HG02884 (cell line): Measurements from ENCODE around the gene CDH4.

Source experiments
- ATAC-seq: cut with Tn5 transposase; IDR thresholded peaks from one replicate; pipeline ENCODE4 v1.9.1; 2021; ENCODE audit warnings: mild to moderate bottlenecking, moderate library complexity; ENCODE audit not compliant: unreplicated experiment

The CDH4 gene

DNA sequence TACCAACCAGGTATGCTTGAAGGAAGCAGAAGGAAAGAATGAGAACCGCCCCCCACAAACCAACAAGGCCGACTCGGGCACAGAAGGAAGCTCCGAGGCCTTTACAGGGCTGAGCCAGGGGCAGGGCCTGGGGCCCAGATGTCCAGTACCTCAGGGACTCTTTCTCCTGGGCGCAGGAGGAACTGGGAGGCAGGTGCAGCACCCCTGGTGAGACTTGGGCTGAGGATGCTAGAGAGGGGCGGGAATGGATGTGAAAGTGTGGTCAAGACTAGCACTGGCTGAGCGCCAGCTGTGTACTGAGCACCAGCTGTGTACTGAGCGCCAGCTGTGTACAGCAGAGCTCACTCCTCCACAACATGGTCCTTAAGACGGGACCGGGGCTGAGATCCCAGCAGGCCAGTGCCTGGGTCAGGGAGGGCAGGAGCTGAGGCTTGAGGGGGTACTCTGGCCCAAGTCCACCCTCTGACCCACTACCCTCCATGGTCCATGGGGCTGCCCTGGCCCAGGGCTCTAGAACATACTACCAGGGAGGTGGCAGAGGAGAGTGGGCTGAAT lies 444.2 kb downstream of the CDH4 start:
- ATAC-seq = no peak

DNA sequence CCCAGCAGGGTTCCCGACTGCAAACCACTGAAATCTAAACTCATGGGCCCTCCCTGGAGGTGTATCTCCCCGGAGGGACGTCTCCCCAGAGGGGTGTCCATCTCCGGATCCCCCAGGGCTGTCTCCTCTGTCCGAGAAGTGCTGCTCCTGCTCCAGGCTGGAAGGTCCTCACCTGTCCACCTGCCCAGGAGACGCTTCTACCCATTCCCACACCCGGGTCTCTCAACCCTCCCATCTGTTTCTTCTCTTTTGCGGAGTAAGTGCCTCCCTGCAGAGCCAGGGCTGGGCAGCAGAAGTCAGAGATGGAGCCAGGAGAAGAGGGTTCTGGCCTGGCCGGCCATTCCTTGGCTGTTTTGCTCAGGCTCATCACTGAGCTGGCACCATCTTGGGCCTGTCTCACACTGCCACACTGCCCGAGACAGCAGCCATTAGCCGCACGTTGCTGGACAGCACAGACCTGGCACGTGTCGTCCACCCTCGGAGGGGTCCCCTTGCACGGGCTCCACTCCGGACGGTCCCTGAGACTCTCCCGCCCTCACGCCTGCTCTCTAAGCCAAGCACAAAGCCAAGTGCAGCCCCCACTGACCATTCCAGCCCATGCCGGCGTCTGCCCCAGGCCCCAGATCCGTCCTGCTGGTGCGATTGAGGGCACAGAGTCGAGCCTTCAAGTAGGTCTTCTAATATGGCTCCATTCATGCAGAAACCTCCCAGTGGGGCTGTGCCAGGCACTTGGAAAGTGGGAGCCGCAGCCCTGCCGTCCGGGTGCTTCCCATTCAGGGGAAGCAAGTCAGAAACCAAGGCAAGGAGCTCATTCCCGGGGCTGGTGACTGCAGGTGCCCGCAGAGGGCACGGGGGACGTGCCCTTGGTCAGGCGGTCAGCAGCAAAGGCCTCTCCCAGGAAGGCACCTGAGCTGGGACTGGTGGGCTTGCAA lies 445.9 kb downstream of the CDH4 start:
- ATAC-seq = no peak

DNA sequence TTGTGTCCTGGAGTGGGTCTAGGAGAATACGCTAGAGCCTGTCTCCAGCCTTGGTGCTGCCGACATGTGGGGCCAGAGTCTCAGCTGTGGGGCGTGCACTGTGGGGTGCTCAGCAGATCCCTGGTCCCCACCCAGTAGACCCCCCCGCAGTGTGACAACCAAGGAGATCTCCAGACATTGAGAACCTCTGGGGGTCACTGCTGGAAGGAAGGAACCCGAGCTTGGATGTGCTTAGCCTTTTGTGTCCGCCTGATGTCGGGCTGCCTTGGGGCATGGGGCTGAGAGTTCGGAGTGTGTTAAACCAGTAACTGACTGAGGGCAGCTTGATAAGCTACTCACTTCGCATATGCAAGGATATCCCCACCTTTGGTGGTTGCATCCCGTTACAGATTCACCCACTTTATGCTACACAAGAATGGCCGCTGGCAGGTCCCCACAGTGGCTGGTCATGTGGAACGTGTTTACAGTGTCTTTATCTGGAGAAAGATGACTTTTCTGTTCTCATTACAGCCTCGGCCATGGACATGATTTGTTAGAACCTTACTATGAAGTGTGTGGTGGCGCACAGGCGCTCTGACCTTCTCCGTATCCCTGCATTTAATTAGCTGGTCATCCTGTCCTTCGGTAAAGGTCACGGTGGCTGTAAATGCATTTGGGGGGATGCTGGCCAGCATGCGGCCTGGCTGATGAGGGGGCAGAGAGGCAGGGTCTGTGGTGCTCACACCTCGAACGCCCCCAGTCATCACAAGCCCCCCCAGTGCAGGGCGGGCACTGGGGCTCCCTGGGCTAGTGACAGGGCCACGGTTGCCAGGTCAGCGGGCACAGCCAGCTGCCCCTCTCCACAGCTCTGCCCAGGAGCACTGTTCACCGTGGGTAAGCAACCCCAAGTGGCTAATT lies 446.8 kb downstream of the CDH4 start:
- ATAC-seq = no peak

DNA sequence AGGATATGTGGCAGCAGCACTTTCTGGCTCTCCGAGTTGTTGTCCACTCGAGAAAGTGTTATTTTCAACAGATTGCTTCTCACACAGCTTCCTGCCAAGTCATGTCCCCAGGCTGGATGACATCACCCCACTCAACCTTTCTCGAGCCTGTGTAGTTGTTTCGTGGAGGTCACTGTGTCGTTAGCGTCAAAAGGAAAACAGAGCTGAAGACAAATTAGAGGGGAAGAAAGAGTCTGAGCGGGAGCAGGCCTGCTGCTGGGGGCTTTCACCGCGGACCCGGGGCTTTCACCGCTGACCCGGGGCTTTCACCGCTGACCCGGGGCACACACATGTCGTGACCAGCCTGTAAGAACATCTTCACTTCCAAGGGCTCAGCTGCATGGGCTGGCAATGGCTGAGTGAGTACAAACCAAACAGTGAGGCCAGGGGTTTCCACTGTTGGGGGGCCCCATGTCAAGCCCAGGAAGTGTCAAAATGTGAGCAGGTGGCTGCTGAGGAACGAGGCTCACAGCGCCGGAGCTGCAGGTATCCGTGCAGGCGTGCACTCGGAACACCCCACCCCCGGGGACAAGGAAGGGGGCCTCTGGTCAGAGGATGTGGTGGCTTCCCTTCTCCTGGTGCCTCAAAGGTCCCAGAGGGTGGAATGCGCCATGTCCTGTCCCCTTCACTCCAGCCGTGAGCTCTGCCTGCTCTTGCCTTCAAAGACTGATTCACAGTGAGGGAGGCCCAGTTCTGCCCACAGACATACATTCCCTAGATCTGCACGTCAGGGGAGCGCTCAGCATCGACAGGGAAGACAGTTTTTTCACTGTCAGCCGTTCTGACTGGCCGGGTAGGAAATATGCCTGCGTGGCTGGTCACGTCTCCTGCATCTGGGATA lies 447.7 kb downstream of the CDH4 start:
- no peak for ATAC-seq

DNA sequence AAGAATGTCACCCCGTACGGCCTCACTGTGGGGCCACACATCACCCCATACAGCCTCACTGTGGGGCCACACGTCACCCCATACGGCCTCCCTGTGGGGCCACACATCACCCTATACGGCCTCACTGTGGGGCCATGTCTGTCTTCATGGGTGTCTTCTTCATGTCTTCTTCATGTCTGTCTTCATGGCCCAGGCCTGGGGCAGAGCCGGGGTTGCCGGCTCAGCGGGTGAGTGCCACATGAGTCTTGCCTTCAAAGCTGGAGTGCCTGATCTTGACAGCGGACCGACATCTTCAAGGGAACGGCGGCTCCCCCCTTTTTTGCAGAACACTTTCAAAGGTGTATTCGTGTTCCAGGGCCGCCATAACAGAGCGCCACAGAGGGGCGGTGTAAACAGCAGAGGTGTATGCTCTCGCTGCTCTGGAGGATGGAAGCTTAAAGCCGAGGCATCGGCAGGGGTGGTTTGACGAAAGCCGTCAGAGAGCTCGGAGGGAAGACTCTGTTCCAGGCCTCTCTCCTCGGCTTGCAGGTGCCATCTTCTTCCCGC lies 448.6 kb downstream of the CDH4 start:
- ATAC-seq = no peak

DNA sequence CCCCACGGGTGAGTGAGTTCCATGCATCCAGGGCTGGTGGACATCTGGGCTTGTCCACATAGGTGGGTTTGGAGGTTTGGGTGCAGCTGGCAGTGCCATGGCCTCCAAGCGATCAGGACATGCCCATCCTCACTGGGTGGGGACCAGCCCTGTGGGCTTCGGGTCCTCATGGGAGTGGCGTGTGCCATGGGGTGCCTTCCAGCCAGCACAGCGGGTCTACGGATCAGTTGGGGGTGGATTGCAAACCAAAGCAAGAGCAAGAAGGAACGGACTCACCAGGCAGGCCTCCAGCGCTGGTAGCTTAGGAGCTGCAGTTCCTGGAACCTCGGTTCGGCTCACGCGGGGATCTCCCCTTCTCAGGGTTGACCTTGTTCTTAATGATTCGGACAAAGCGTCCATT lies 449.3 kb downstream of the CDH4 start:
- ATAC-seq = no peak

DNA sequence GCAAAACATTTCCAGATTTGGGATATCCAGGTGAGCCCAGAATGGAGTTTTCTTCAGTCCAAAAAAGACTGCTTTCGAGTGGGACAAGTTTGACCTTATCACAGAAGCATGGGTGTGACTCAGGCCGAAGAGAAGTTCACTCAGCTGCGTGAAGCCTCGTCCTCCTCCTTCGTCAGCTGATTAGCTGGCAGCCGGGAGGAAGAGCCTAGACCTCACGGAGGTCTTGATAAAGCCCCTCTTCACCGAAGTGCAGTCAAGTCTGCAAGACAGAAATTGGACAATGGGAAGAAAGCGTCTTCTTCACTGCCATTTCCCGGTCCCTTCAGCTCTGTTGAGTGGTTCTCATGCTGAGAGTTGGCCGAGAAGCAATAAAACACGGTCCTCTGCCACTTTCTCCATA lies 449.7 kb downstream of the CDH4 start:
- ATAC-seq = no peak

DNA sequence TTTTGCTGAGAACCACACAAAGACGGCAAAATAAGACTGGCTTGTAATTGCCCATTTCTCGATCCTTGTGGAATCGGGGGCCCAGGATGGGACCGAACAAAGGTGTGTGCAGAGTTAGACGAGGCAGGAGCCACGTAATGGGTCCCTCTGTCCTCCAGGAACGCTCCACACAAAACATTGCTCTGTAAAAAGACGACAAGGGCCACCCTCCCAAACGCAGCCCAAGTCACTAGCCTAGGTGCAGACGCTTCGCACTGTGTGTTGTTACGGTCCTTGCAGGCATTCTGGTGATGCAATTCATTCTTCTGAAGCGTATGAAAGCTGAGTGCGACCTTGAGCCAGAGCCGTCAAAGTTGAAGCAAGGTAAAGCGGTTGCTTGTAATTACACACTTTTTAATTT lies 450.2 kb downstream of the CDH4 start:
- ATAC-seq = no peak

DNA sequence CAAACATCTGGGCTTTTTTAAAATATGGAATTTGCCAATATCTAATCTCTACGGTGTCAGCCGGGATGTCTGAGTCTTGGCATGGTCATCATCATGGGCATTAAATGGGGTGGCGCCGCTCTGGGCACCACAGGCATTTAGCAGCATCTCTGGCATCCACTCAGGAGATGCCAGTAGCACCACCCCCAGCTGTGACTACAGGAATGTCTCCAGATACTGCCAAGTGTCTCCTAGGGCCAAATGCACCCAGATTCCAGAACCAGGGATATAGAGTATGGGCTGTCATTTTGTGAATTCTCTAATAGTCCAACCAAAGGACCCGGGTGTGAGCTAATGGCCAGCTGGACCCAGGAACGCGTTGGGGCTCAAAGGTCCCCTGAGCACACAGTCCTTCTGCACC lies 452.6 kb downstream of the CDH4 start:
- no peak for ATAC-seq

DNA sequence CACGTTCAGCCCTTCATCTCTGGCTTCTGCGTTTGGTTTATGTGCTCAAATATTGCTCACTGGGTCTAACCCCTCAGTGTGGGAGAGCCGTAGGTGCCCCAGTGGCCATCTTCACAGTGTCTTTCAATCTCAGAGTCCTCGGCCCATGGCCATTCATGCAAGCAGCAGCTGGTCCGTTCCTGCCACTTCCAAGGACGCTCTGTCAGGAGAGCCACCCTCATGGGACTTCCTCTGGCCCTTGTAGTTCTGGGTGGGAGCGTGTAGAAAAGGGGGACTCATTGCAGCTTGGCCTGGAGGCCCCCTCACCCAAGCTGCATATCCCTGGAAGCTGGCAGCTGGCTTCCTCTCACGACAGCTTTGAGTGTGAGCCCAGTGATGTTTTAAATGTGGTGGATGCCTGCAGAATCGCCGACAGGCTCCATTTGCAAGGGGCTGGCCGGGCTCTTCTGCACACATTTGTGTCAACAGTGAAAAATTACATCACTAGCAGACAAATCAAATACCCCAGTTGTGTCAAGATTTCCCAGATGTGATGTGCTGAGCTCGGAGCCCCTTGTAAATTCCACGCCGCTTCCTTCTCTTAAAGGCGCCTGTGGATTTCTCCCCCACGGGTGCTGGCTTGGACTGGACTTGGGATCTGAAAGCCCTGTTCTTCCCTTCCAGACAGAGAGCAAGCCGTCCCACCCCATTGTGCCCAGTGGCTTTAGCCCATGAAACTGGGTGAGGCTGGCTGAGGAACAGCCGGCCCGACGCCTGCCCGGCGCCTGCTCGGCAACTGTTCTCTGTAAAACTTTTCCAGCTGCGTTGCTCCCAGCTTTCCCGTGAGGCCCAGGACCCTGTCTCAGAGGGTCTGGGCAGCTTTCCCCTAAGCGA lies 453.6 kb downstream of the CDH4 start:
- ATAC-seq = no peak

DNA sequence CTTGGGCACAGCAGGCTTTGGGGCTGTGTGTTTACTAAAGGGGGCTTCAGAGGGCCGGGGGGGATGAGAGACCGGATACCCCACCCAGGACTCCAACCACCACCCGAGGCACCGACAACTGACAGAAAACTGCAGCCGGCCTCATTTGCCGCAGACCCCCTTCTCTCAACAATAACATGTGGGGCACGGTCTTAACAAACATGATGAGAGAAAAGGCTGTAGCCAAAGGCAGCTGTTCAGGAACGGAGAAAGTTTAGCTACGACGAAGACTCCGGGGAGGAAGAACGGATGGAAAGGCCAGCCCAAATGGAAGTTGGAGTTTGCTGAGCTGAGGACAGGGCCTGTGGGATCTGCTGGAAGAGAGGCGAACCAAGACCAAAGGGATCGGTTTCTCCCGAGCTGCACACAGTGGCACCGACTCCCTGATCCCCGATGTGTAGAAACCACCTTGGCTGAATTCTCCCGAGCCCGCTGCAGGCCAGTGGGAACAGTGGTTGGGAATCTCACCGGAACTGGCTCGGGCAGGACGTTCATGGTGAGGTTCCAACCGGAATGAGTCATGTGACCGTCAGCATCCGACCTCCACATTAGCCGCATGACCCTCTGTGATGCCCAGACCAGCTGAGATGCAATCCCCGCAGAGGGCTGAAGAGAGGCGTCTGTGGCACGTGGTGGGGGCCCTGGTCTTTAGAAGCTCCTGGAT lies 454.3 kb downstream of the CDH4 start:
- ATAC-seq = no peak

DNA sequence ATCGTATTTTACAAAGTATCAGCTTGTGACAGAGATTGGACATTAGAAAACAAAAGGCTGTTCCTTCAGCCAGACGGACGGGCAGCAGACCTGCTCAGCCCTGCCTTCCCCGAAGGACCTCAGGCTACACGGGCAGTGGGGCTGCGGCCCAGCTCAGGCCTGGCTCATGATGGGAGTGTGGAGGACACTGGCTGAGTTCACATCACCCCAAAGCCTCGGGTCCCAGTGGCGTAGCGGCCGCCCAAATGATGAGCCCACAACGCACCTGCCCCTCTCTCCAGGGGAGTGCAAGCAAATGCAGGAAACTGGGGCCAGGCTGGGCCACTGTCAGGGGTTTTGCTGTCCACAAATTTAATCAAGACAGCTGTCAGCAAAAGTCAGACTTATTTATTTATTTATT lies 456.8 kb downstream of the CDH4 start:
- no peak for ATAC-seq

DNA sequence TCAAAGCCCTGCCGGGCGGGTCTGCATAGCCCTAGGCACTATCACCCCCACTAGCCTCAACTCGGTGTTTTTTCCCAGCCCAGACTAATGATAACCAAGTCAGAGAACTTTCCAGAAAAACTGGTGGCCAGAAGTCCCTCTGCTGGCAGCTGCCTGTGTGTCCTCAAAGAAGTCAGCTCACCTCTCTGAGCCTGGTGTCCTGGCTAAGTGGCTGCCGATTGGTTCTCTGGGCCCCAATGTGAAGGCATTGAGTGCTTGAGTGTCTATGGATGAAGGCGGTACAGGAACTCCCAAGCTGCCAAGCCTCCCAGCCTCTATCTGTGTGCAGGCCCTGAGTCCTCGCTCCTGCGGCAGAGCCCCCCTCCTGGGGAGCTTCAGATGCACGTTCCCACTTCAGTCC lies 458.0 kb downstream of the CDH4 start:
- no peak for ATAC-seq

DNA sequence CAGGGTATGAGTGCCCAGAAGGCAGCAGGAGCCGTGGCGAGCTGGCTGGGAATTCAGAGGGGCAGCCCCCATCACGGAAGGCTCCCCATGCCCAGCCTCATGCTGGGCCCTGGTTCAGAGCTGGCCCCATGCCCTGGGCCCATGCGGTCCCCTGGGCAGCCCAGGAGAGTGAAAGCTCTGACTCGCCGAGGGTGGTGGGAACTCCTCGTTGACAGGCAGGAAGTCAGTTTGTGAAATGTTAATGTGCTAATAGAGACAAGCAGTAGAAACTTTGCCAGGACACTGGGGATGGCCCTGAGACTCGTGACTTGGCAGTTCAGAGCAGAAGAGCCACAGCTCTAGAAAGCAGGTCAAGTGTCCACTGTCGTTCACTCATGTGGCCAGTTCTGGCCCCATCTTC lies 460.6 kb downstream of the CDH4 start:
- no peak for ATAC-seq

DNA sequence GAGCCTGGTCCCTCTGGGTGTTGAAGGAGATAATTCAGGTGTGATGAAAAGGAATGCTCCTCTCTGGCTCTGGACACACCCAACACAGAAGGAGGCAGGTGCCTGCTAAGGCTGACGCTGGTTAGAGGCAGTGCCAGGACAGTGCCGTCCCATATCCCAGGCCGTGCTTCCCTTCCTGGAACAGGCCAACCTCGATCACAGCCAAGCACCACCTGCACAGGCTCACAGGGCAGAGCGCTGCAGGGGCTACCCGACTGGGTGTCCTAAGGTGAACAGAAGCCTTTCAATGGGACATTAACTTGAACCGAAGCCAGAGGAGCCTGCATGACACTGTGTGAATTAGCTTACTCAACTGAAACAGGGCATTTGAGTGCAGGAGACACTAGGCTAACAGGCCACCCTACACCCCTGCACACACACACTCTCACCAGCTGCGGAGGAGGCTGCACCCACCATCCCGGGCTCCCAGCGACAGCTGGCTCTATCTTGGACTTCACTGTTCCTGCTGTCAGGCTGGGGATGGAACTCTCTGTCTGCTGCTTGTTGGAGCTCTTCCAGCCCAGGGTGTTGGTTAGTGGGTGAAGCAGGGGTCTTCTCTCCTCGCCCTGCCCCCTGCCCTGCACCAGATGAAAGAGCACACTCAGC lies 466.4 kb downstream of the CDH4 start:
- ATAC-seq = no peak

DNA sequence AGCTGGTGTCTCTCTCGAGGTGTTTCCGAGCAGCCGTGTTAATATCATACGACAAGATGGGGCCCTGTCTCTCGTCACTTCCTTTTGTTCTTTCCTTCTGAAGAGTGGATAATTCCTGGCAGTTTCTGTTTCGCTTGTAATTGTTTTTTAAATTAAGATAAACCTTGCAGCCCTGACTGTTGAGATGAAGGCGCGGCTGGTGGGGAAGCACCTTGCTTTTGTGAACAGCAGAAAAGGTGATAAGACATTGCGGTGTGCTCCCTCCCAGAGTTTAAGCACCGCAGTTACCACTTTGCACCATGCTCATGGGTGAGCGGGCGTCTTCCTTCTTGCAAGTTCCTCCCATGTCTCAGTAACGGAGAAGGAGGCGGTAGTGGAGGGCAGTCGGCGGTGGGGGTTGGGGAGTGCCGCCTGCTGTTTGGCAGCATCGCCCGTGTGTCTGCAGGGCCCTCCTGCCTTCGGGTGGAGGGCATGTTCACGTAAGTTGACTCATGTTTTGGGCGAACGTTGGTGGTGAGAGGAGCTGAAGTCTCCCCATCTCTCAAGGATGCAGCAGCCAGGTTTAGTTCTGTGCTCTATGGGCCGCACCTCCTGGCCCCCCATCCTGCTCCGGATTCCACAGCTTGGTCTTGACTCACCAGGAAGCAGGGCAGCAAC lies 467.8 kb downstream of the CDH4 start:
- no peak for ATAC-seq

DNA sequence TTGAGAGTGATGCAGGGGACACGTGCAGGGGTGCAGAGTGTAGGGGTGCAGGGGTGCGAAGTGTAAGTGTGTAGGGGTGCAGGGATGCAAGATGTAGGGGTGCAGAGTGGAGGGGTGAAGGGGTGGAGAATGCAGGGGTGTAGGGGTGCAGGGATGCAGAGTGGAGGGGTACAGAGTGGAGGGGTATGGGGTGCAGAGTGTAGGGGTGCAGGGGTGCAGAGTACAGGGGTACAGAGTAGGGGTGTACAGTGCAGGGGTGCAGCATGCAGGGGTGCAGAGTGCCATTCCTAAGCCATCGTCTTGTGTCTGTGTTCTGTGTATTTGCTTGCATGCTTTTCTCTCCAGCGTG lies 468.3 kb downstream of the CDH4 start:
- ATAC-seq = no peak

DNA sequence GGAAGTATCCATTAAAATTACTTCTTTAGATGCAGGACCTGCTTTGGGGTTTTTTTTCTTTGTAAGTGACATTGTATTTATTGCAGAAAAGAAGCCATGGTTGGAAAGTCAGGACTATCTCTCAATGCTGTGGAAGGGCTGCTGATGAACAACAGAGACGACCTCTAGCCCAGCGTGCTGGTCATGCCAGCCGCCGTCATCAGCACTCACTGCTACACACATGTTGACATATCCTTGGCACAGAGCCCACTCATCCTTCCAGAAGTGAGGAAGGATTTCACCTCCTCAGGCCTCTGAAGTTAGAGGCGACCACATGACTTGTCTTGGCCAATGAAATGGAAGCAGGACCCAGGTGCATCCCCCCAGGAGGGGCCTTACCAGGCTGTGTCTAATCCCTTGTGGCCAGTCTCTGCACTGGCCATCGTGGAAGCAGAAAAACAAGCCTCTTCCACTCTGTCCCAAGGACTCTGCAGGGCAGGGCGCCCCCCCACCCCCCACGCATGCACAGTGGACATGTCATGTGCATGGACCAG lies 470.2 kb downstream of the CDH4 start:
- ATAC-seq = no peak
